ENCODE results near the gene PCNX2. TPM values are rescaled to one million over a fixed set of nuclear protein-coding genes. Genes with fewer than 3 reads are reported as not detected.

Gene PCNX2
- total and polyA plus RNA-seq, 10 of the 15 experiments (the other 5 are each of a cell fraction or from before 2014, with no cell fraction given) = 2.1 to 16.4 (median 8.1) TPM

GRCh38 chr1:233097959-233098580 is 197.5 kb downstream of the PCNX2 start (continued):
- TF ChIP-seq ZNF217 (IDR thresholded peaks at IDR 0.05) (no peak), ZNF622 (IDR thresholded peaks at IDR 0.05) (no peak), SREBF1 (IDR thresholded peaks at IDR 0.05; ENCODE audit: low read length) (no peak), HDAC6 (IDR thresholded peaks at IDR 0.05; ENCODE audit: unreplicated experiment) (no peak), FOXM1 (IDR thresholded peaks at IDR 0.05; ENCODE audit: low read depth, low read length) (no peak)

DNA sequence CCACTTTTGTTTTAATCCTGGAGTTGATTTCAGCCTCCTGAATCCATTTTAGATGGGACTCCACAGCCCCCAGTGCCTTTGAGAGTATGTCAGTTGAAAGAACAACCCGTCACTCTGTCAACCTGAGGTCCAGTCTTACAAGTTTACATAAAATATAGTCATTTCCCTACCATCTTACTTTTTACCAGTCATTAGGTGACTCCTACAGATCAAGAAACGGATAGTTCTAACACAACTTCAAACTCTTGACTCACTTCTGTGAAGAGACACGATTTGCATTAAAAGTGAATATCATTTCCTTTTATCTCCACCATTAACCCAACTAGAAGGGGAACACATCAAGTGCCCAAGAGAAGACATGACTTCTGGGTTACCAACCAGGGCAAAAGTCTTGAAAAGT is 198.0 kb downstream of the PCNX2 start:
- H3K27me3 ChIP-seq (replicated peaks in 1 of 2; ENCODE audit: control insufficient read depth in 2 of 2, insufficient read depth in 2 of 2, low read length in 1 of 2) = no peaks in the 10 kb centered on the region
- DNase-seq (ENCODE audit: low read depth, low spot score) (no peak), ATAC-seq (no peak), FAIRE-seq (no peak)
- no peak overlapping the region for H3K4me3 ChIP-seq
- ChIA-PET CTCF (no interaction called here), SMC1A (ENCODE audit: uncharacterized antibody, unreplicated experiment) (no interaction called here), RAD21 (ENCODE audit: unreplicated experiment) (no interaction called here), POLR2A (no interaction called here)
- intact Hi-C loops (cut with micrococcal nuclease; ENCODE audit: unreplicated experiment) (no loop called here), in situ Hi-C loops (cut with MboI) (no loop called here)
- H3K79me2 ChIP-seq (ENCODE audit: control insufficient read depth, insufficient read depth, low read length) = no peaks in the 10 kb centered on the region
- no peaks in the 10 kb centered on the region for H3K36me3 ChIP-seq (ENCODE audit: control insufficient read depth in 2 of 2, insufficient read depth in 2 of 2, low read length in 1 of 2)
- H2AFZ ChIP-seq (ENCODE audit: control insufficient read depth, low read depth, low read length) = no peak overlapping the region
- H3K4me1 ChIP-seq (ENCODE audit: control insufficient read depth, insufficient read depth, low read length) = no peaks in the 10 kb centered on the region
- no peak overlapping the region for H3K9ac ChIP-seq (ENCODE audit: control insufficient read depth, insufficient read depth, low read length)
- 10% methylated on average over 3 of the region's 3 CpGs for WGBS (ENCODE audit: insufficient coverage, insufficient replicate concordance, low lambda C conversion rate, missing lambda C conversion rate)
- no peaks in the 10 kb centered on the region for H4K20me1 ChIP-seq (ENCODE audit: control insufficient read depth, insufficient read depth)
- H3K27ac ChIP-seq (ENCODE audit: control insufficient read depth, insufficient read depth) = no peak overlapping the region
- H3K9me3 ChIP-seq (replicated peaks; ENCODE audit: control insufficient read depth, insufficient read depth, low read length) = no peaks in the 10 kb centered on the region
- no TSS peak for BruUV-seq (replicated peaks)
- no peak overlapping the region for H3K4me2 ChIP-seq (ENCODE audit: control insufficient read depth, insufficient read depth)
- TF ChIP-seq NFYB (IDR thresholded peaks at IDR 0.05; ENCODE audit: insufficient read depth, low read depth, low read length) (no peak), MEF2A (IDR thresholded peaks at IDR 0.05; ENCODE audit: insufficient read depth, low read depth, low read length) (no peak), EED (IDR thresholded peaks at IDR 0.05; ENCODE audit: low read depth) (no peak), USF2 (IDR thresholded peaks at IDR 0.05; ENCODE audit: borderline replicate concordance, low read depth, low read length) (no peak), POU2F2 (IDR thresholded peaks at IDR 0.05; ENCODE audit: borderline replicate concordance, low read depth, low read length) (no peak), CHD2 (IDR thresholded peaks at IDR 0.05; ENCODE audit: borderline replicate concordance, low read depth, low read length) (no peak), ZBTB40 (IDR thresholded peaks at IDR 0.05; ENCODE audit: borderline replicate concordance) (no peak), TAF1 (IDR thresholded peaks at IDR 0.05; ENCODE audit: borderline replicate concordance, low read depth, low read length) (no peak), EP300 (IDR thresholded peaks at IDR 0.05; ENCODE audit: borderline replicate concordance in 1 of 2, control insufficient read depth in 1 of 2, low read depth in 2 of 2, low read length in 2 of 2) (no peak), FOXK2 (IDR thresholded peaks at IDR 0.05) (no peak), BRCA1 (IDR thresholded peaks at IDR 0.05; ENCODE audit: low read depth, low read length) (no peak), CEBPB (IDR thresholded peaks at IDR 0.05; ENCODE audit: borderline replicate concordance in 1 of 2, low read depth in 2 of 2, low read length in 2 of 2) (no peak), MXI1 (IDR thresholded peaks at IDR 0.05; ENCODE audit: low read depth, low read length) (no peak)
- TF ChIP-seq, protein P1, sequence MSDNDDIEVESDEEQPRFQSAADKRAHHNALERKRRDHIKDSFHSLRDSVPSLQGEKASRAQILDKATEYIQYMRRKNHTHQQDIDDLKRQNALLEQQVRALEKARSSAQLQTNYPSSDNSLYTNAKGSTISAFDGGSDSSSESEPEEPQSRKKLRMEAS (IDR thresholded peaks at IDR 0.05; ENCODE audit: low read depth, low read length) = no peak

Measured in GM12878 (cell line).